Measurements from ENCODE around the gene SSBP4. TPM values are rescaled to one million over a fixed set of nuclear protein-coding genes. Genes with fewer than 3 reads are reported as not detected.
A peak's percentile ranks its signal among the peaks of the same experiment; 100 is the strongest.

SSBP4 gene
- total RNA-seq = 10 to 100 TPM; 31.2 to 48.6 (median 41.1) TPM
- long read RNA-seq, donor 1, transcript SSBP4-202 (17 exons, 1,721 nt) = major isoform, 41 of 130 reads
- long read RNA-seq, donor 1, transcript SSBP4-201 (18 exons, 1,768 nt) = minor isoform, 7 of 130 reads
- long read RNA-seq, donor 1, partial matches to known transcripts = 14 of 130 reads
- long read RNA-seq, donor 1, other reads (novel, unspliced or antisense) = 67 of 130 reads
- long read RNA-seq, donor 2, partial matches to known transcripts = 0 of 3 reads
- long read RNA-seq, donor 2, other reads (novel, unspliced or antisense) = 3 of 3 reads

- intact Hi-C loops (cut with DNase I, micrococcal nuclease) = no loop called here
- H3K9me3 ChIP-seq = no peaks in the 10 kb centered on the region
- no peaks in the 10 kb centered on the region for H3K36me3 ChIP-seq (ENCODE audit: low read depth)
- peak within 1 kb of the TSS; percentile 30 for H3K4me3 ChIP-seq
- DNase-seq (peak; percentile 69 to 86 (median 82)), ATAC-seq (peak; percentile 69)
- peaks cover 49% of the 10 kb centered on the region for H3K4me1 ChIP-seq (ENCODE audit: low read depth)
- peak; percentile 28 for TF ChIP-seq CTCF (IDR thresholded peaks at IDR 0.05)
These were observed at the start of gene SSBP4 for GRCh38 chr19:18419195-18419698. TSS of gene SSBP4 (plus strand) at chr19:18419398. CDS start at chr19:18419649, 251 bp downstream.

- TF ChIP-seq CTCF (IDR thresholded peaks at IDR 0.05) = no peak
- DNase-seq (no peak), ATAC-seq (no peak)
- H3K36me3 ChIP-seq (ENCODE audit: low read depth) = no peaks in the 10 kb centered on the region
- H3K9me3 ChIP-seq = no peaks in the 10 kb centered on the region
- intact Hi-C loops (cut with DNase I, micrococcal nuclease) = no loop called here
- H3K4me3 ChIP-seq = no peak overlapping the region
- H3K4me1 ChIP-seq (ENCODE audit: low read depth) = peaks cover 27% of the 10 kb centered on the region
These were observed 45.7 kb upstream of the SSBP4 start for GRCh38 chr19:18373407-18373891.

GRCh38 chr19:18373892-18374629 lies 45.1 kb upstream of the SSBP4 start:
- Histone ChIP-seq H3K36me3 (ENCODE audit: low read depth) (no peaks in the 10 kb centered on the region), H3K9me3 (no peaks in the 10 kb centered on the region), H3K4me3 (no peak overlapping the region), H3K4me1 (ENCODE audit: low read depth) (peaks cover 27% of the 10 kb centered on the region)
- peak; percentile 78 to 95 (median 83) for DNase-seq
- intact Hi-C loops (cut with DNase I, micrococcal nuclease) = no loop called here
- ATAC-seq = peak; percentile 81
- TF ChIP-seq CTCF (IDR thresholded peaks at IDR 0.05) = no peak

GRCh38 chr19:18377026-18377425 lies 42.2 kb upstream of the SSBP4 start:
- DNase-seq (no peak), ATAC-seq (peak; percentile 50)
- Histone ChIP-seq H3K36me3 (ENCODE audit: low read depth) (peaks cover 3% of the 10 kb centered on the region), H3K4me3 (no peak overlapping the region), H3K4me1 (ENCODE audit: low read depth) (peaks cover 36% of the 10 kb centered on the region), H3K9me3 (no peaks in the 10 kb centered on the region)
- intact Hi-C loops (cut with DNase I, micrococcal nuclease) = no loop called here
- no peak for TF ChIP-seq CTCF (IDR thresholded peaks at IDR 0.05)

- DNase-seq (peak; percentile 87 to 93 (median 87)), ATAC-seq (peak; percentile 89)
- Histone ChIP-seq H3K9me3 (no peaks in the 10 kb centered on the region), H3K4me3 (no peak overlapping the region), H3K4me1 (ENCODE audit: low read depth) (peaks cover 19% of the 10 kb centered on the region), H3K36me3 (ENCODE audit: low read depth) (peaks cover 3% of the 10 kb centered on the region)
- no peak for TF ChIP-seq CTCF (IDR thresholded peaks at IDR 0.05)
- intact Hi-C loops (cut with DNase I, micrococcal nuclease) = no loop called here
These were observed 39.1 kb upstream of the SSBP4 start for GRCh38 chr19:18379803-18380747.

Measured in mucosa of descending colon (tissue), 3 donors.